GM12874 (cell line): Measurements from ENCODE around the gene MEDAG.

Experiments used
- TF ChIP-seq, protein P1 (sequence below): IDR thresholded peaks from 2 replicates; pipeline ENCODE4 v1.5.1; 2011; ENCODE audit warnings: low read depth, mild to moderate bottlenecking, control low read depth, low read length, moderate library complexity; ENCODE audit not compliant: insufficient read depth

The MEDAG gene

GRCh38 chr13:30905932-30906383, at the start of gene MEDAG:
MEDAG (plus strand) TSS chr13:30906271; CDS start chr13:30906516, 245 bp downstream.
- TF ChIP-seq, protein P1, sequence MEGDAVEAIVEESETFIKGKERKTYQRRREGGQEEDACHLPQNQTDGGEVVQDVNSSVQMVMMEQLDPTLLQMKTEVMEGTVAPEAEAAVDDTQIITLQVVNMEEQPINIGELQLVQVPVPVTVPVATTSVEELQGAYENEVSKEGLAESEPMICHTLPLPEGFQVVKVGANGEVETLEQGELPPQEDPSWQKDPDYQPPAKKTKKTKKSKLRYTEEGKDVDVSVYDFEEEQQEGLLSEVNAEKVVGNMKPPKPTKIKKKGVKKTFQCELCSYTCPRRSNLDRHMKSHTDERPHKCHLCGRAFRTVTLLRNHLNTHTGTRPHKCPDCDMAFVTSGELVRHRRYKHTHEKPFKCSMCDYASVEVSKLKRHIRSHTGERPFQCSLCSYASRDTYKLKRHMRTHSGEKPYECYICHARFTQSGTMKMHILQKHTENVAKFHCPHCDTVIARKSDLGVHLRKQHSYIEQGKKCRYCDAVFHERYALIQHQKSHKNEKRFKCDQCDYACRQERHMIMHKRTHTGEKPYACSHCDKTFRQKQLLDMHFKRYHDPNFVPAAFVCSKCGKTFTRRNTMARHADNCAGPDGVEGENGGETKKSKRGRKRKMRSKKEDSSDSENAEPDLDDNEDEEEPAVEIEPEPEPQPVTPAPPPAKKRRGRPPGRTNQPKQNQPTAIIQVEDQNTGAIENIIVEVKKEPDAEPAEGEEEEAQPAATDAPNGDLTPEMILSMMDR, result no peak

GRCh38 chr13:30857018-30857417, 49.1 kb upstream of the MEDAG start:
- TF ChIP-seq, protein P1, result no peak

- TF ChIP-seq, protein P1, result no peak
Measured at GRCh38 chr13:30857636-30858035, 48.4 kb upstream of the MEDAG start.

GRCh38 chr13:30859326-30859725, 46.7 kb upstream of the MEDAG start:
- TF ChIP-seq, protein P1, result no peak

DNA sequence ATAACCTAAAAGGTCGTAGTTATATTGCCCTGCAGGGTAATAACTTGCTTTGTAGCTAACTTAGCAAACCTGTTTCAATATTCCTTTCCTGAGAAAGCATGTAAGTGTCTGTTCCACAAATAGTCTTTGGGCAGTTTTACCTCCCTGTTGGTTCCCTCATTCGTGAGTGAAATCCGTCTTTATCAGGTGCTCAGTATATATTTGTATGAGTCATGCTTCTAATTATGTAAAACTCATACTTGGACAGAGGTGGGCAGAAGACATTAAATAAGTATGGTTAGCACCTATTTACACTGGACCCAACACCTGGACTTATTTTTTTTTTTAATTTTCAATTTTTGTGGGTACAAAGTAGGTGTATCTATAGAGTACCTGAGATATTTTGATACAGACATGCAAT, 44.9 kb upstream of the MEDAG start:
- TF ChIP-seq, protein P1, result no peak

- TF ChIP-seq, protein P1, result no peak
Measured at GRCh38 chr13:30861836-30862467, 44.1 kb upstream of the MEDAG start.

DNA sequence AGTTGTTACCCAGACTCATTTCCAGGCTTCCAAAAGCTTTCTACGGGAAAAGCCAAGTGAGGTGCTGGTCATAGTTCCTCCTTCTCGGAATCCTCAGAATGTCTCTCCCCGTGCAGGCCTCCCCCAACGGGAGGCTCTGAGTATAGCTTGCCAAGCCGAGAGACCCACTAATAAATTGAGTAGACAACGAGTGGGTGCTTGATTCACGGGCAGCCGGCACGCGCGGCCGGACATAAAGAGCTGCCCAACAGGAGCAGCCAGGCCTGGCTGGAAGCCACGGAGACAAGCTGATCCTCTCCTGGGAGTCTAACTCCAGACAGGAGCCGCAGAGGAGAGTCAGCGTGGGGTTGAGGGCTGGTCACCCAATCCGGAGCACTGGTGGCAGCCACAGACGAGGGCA, 43.4 kb upstream of the MEDAG start:
- TF ChIP-seq, protein P1, result no peak

DNA sequence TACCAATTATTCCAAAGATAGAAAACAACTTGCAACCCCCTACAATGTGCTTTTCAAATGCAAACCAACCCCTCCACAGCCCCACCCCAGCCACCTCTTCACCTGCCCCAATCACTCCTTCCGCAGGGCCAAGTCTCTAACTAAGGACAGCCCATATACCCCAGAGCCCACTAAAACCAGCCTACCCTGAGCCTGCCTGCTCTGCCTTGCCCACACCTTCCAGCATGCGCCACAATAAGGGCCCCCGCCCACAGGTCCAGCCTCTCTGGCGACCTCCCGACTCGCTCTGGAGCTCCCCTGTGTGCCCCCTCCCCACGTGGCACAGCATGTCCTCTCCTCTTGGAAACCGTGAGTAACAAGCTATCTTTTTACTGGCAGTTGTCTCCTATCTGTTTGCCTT, 42.8 kb upstream of the MEDAG start:
- TF ChIP-seq, protein P1, result no peak
